Measurements from ENCODE around the gene GSTA3.

DNA sequence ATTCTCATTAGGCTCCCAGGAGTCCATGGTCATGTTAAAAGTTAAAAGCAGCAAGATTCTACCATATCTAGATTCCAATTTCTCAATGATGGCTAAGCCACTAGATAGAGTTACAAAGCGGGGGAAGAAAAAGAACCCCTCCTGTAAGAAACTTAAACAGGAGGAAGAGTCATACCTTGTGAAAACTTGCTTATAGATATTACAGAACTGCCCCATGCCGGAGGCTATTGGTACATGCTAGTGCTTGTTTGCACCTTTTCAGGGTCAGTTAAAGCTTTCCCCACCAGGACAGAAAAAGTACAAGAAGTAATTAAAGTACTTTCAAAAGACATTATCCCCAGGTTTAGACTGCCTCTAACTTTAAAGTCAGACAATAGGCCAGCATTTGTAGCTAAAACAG lies 15.5 kb upstream of the GSTA3 start:
- TF ChIP-seq POLR2A (IDR thresholded peaks at IDR 0.05), result no peak
- TF ChIP-seq, protein P1, sequence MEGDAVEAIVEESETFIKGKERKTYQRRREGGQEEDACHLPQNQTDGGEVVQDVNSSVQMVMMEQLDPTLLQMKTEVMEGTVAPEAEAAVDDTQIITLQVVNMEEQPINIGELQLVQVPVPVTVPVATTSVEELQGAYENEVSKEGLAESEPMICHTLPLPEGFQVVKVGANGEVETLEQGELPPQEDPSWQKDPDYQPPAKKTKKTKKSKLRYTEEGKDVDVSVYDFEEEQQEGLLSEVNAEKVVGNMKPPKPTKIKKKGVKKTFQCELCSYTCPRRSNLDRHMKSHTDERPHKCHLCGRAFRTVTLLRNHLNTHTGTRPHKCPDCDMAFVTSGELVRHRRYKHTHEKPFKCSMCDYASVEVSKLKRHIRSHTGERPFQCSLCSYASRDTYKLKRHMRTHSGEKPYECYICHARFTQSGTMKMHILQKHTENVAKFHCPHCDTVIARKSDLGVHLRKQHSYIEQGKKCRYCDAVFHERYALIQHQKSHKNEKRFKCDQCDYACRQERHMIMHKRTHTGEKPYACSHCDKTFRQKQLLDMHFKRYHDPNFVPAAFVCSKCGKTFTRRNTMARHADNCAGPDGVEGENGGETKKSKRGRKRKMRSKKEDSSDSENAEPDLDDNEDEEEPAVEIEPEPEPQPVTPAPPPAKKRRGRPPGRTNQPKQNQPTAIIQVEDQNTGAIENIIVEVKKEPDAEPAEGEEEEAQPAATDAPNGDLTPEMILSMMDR (IDR thresholded peaks at IDR 0.05 in 4 of 5, conservative IDR thresholded peaks at IDR 0.05 in 1 of 5), result no peak
